Mammary epithelial cell (primary cell): Measurements from ENCODE around the gene ENTREP3.

Source experiments
- CTCF ChIP-seq, 2 donors: IDR thresholded peaks in 1 of 2; conservative IDR thresholded peaks in 1 of 2; 2 replicates each; pipeline ENCODE4 v1.5.1; 2011 to 2012; ENCODE audit warnings: inconsistent platforms in 2 of 2, low read length in 2 of 2, mild to moderate bottlenecking in 2 of 2, control low read depth in 1 of 2, low read depth in 1 of 2; ENCODE audit not compliant: insufficient read depth in 1 of 2; ENCODE audit errors: extremely low read depth in 1 of 2
- EZH2 ChIP-seq: IDR thresholded peaks from 2 replicates; pipeline ENCODE4 v1.6.1; 2012; ENCODE audit warnings: low read length, inconsistent platforms, borderline replicate concordance

- TF ChIP-seq CTCF (conservative IDR thresholded peaks at IDR 0.05 in 1 of 2, IDR thresholded peaks at IDR 0.05 in 1 of 2; ENCODE audit: extremely low read depth in 1 of 2, insufficient read depth in 1 of 2, low read depth in 1 of 2, low read length in 2 of 2) (no peak), EZH2 (no peak)
These were observed 47.3 kb downstream of the ENTREP3 start, which contains the start of gene THBS3 for GRCh38 chr1:155207806-155208540.
